T-helper 1 cell treated with Interleukin-12 subunit alpha and Interleukin-12 subunit beta and Interleukin-4 antibody, amounts not matched to agents 30 μg/mL and 1 μg/mL, for 36 hours (primary cell): Measurements from ENCODE around the gene MORN5.

Experiments used
- H3K27ac Mint-ChIP-seq: one replicate; pipeline ENCODE4 v1.8.0; 2021; ENCODE audit warnings: mild to moderate bottlenecking, mixed read lengths
- H3K27me3 Mint-ChIP-seq: one replicate; pipeline ENCODE4 v1.8.0; 2021; ENCODE audit warnings: low read depth, mixed read lengths
- H3K36me3 Mint-ChIP-seq: one replicate; pipeline ENCODE4 v1.8.0; 2021; ENCODE audit warnings: low read depth, mixed read lengths
- H3K4me1 Mint-ChIP-seq: one replicate; pipeline ENCODE4 v1.8.0; 2021; ENCODE audit warnings: low read depth, mixed read lengths
- H3K4me3 Mint-ChIP-seq: one replicate; pipeline ENCODE4 v1.8.0; 2021; ENCODE audit warnings: mild to moderate bottlenecking, moderate library complexity, mixed read lengths
- H3K9me3 Mint-ChIP-seq: one replicate; pipeline ENCODE4 v1.8.0; 2021; ENCODE audit warnings: mixed read lengths

The MORN5 gene

GRCh38 chr9:122129969-122130368 lies 29.7 kb upstream of the MORN5 start:
- H3K36me3 Mint-ChIP-seq: no peaks in the 10 kb centered on the region
- H3K4me3 Mint-ChIP-seq: no peak overlapping the region
- no peak overlapping the region for H3K27ac Mint-ChIP-seq
- H3K4me1 Mint-ChIP-seq: peaks cover 7% of the 10 kb centered on the region
- H3K27me3 Mint-ChIP-seq: peaks cover 40% of the 10 kb centered on the region
- H3K9me3 Mint-ChIP-seq: no peaks in the 10 kb centered on the region

- H3K36me3 Mint-ChIP-seq: no peaks in the 10 kb centered on the region
- peaks cover 5% of the 10 kb centered on the region for H3K4me1 Mint-ChIP-seq
- H3K9me3 Mint-ChIP-seq: no peaks in the 10 kb centered on the region
- no peak overlapping the region for H3K27ac Mint-ChIP-seq
- no peak overlapping the region for H3K4me3 Mint-ChIP-seq
- peaks cover 32% of the 10 kb centered on the region for H3K27me3 Mint-ChIP-seq
These were observed 28.9 kb upstream of the MORN5 start for GRCh38 chr9:122130837-122131236.

GRCh38 chr9:122131401-122132001 lies 28.2 kb upstream of the MORN5 start:
- peaks cover 2% of the 10 kb centered on the region for H3K4me1 Mint-ChIP-seq
- H3K27ac Mint-ChIP-seq: no peak overlapping the region
- H3K27me3 Mint-ChIP-seq: peaks cover 25% of the 10 kb centered on the region
- H3K4me3 Mint-ChIP-seq: no peak overlapping the region
- no peaks in the 10 kb centered on the region for H3K9me3 Mint-ChIP-seq
- no peaks in the 10 kb centered on the region for H3K36me3 Mint-ChIP-seq

GRCh38 chr9:122132539-122132938 lies 27.2 kb upstream of the MORN5 start:
- H3K36me3 Mint-ChIP-seq: no peaks in the 10 kb centered on the region
- no peaks in the 10 kb centered on the region for H3K4me1 Mint-ChIP-seq
- no peak overlapping the region for H3K27ac Mint-ChIP-seq
- no peak overlapping the region for H3K4me3 Mint-ChIP-seq
- peaks cover 20% of the 10 kb centered on the region for H3K27me3 Mint-ChIP-seq
- no peaks in the 10 kb centered on the region for H3K9me3 Mint-ChIP-seq

- Mint-ChIP-seq H3K27ac (no peak overlapping the region), H3K4me3 (no peak overlapping the region), H3K4me1 (no peaks in the 10 kb centered on the region), H3K9me3 (no peaks in the 10 kb centered on the region), H3K36me3 (no peaks in the 10 kb centered on the region), H3K27me3 (peaks cover 14% of the 10 kb centered on the region)
These were observed 26.3 kb upstream of the MORN5 start for GRCh38 chr9:122133263-122133983.

GRCh38 chr9:122133984-122134535 lies 25.6 kb upstream of the MORN5 start:
- Mint-ChIP-seq H3K9me3 (no peaks in the 10 kb centered on the region), H3K4me1 (no peaks in the 10 kb centered on the region), H3K27me3 (peaks cover 12% of the 10 kb centered on the region), H3K4me3 (no peak overlapping the region), H3K27ac (no peak overlapping the region), H3K36me3 (no peaks in the 10 kb centered on the region)

- Mint-ChIP-seq H3K27ac (no peak overlapping the region), H3K36me3 (no peaks in the 10 kb centered on the region), H3K9me3 (no peaks in the 10 kb centered on the region), H3K4me1 (no peaks in the 10 kb centered on the region), H3K27me3 (peaks cover 8% of the 10 kb centered on the region), H3K4me3 (no peak overlapping the region)
These were observed 24.7 kb upstream of the MORN5 start for GRCh38 chr9:122134822-122135528.

GRCh38 chr9:122135529-122135859 lies 24.2 kb upstream of the MORN5 start:
- Mint-ChIP-seq H3K36me3 (no peaks in the 10 kb centered on the region), H3K4me1 (no peaks in the 10 kb centered on the region), H3K9me3 (no peaks in the 10 kb centered on the region), H3K4me3 (no peak overlapping the region), H3K27me3 (peaks cover 8% of the 10 kb centered on the region), H3K27ac (no peak overlapping the region)

GRCh38 chr9:122138560-122139268 lies 21.0 kb upstream of the MORN5 start:
- Mint-ChIP-seq H3K9me3 (no peaks in the 10 kb centered on the region), H3K36me3 (peaks cover 6% of the 10 kb centered on the region), H3K4me3 (no peak overlapping the region), H3K4me1 (peaks cover 2% of the 10 kb centered on the region), H3K27me3 (no peaks in the 10 kb centered on the region), H3K27ac (no peak overlapping the region)

GRCh38 chr9:122140368-122141193 lies 19.1 kb upstream of the MORN5 start:
- no peak overlapping the region for H3K4me3 Mint-ChIP-seq
- peaks cover 20% of the 10 kb centered on the region for H3K36me3 Mint-ChIP-seq
- H3K27ac Mint-ChIP-seq: no peak overlapping the region
- peaks cover 2% of the 10 kb centered on the region for H3K4me1 Mint-ChIP-seq
- H3K27me3 Mint-ChIP-seq: no peaks in the 10 kb centered on the region
- H3K9me3 Mint-ChIP-seq: no peaks in the 10 kb centered on the region

GRCh38 chr9:122141671-122142070 lies 18.0 kb upstream of the MORN5 start:
- Mint-ChIP-seq H3K4me1 (peaks cover 2% of the 10 kb centered on the region), H3K9me3 (no peaks in the 10 kb centered on the region), H3K27me3 (no peaks in the 10 kb centered on the region), H3K27ac (no peak overlapping the region), H3K36me3 (peaks cover 20% of the 10 kb centered on the region), H3K4me3 (no peak overlapping the region)

GRCh38 chr9:122143296-122143695 lies 16.4 kb upstream of the MORN5 start:
- Mint-ChIP-seq H3K4me1 (peaks cover 2% of the 10 kb centered on the region), H3K27me3 (no peaks in the 10 kb centered on the region), H3K9me3 (no peaks in the 10 kb centered on the region), H3K36me3 (peaks cover 24% of the 10 kb centered on the region), H3K4me3 (no peak overlapping the region), H3K27ac (no peak overlapping the region)

- Mint-ChIP-seq H3K4me3 (no peak overlapping the region), H3K4me1 (peaks cover 2% of the 10 kb centered on the region), H3K27ac (no peak overlapping the region), H3K9me3 (no peaks in the 10 kb centered on the region), H3K27me3 (no peaks in the 10 kb centered on the region), H3K36me3 (peaks cover 24% of the 10 kb centered on the region)
These were observed 15.8 kb upstream of the MORN5 start for GRCh38 chr9:122143876-122144405.
